ENCODE results near the gene PIR. TPM values are rescaled to one million over a fixed set of nuclear protein-coding genes. Genes with fewer than 3 reads are reported as not detected.

The PIR gene
- total and polyA plus RNA-seq, 2 donors (not counting 3 experiments of a cell fraction or from before 2014, with no cell fraction given): 89.0 to 108 TPM

GRCh38 chrX:15405846-15406245 is 87.3 kb downstream of the PIR start:
- FAIRE-seq (no peak), DNase-seq (ENCODE audit: low read depth, low spot score) (no peak)
- dilution Hi-C loops (cut with MboI; ENCODE audit: extremely low pct_ligation_motif_present, low sequenced_read_pairs): no loop called here
- Histone ChIP-seq H3K9ac (replicated peaks; ENCODE audit: extremely low read depth, insufficient read depth, low read length) (no peak overlapping the region), H3K79me2 (ENCODE audit: control insufficient read depth, insufficient read depth, low read length) (no peaks in the 10 kb centered on the region), H3K27me3 (ENCODE audit: control insufficient read depth in 2 of 2, insufficient read depth in 2 of 2, low read length in 2 of 2) (no peaks in the 10 kb centered on the region), H2AFZ (ENCODE audit: low read depth, low read length) (no peak overlapping the region), H4K20me1 (replicated peaks; ENCODE audit: control insufficient read depth, extremely low read depth, insufficient read depth, low read length) (no peaks in the 10 kb centered on the region), H3K4me3 (replicated peaks in 1 of 3; ENCODE audit: insufficient read depth in 1 of 3, low read depth in 1 of 3, low read length in 3 of 3) (no peak overlapping the region), H3K9me1 (replicated peaks; ENCODE audit: control insufficient read depth, extremely low read depth, insufficient read depth, low read length) (no peaks in the 10 kb centered on the region), H3K27ac (ENCODE audit: insufficient read depth, low read depth, low read length) (no peak overlapping the region), H3K4me1 (ENCODE audit: control insufficient read depth, extremely low read depth, insufficient read depth, low read length) (peaks cover 9% of the 10 kb centered on the region), H3K36me3 (ENCODE audit: control insufficient read depth in 2 of 2, extremely low read depth in 1 of 2, insufficient read depth in 2 of 2, low read length in 2 of 2) (peaks cover 0 to 2% of the 10 kb centered on the region in 2 experiments), H3K9me3 (replicated peaks; ENCODE audit: control insufficient read depth, insufficient read depth, low read length) (no peaks in the 10 kb centered on the region), H3K4me2 (ENCODE audit: insufficient read depth, low read length) (no peak overlapping the region)
- ChIA-PET POLR2A (no interaction called here), CTCF (no interaction called here)
- BruUV-seq (replicated peaks): no TSS peak
- no peak for TF ChIP-seq CTCF (IDR thresholded peaks at IDR 0.05; ENCODE audit: extremely low read depth in 1 of 2, insufficient read depth in 1 of 2, low read depth in 1 of 2, low read length in 2 of 2)
- no peak for TF ChIP-seq EZH2 (IDR thresholded peaks at IDR 0.05; ENCODE audit: borderline replicate concordance, low read depth, low read length, severe bottlenecking)
- TF ChIP-seq POLR2AphosphoS5 (IDR thresholded peaks at IDR 0.05; ENCODE audit: insufficient read depth, low read depth, low read length): no peak
- no peak for TF ChIP-seq POLR2A (IDR thresholded peaks at IDR 0.05; ENCODE audit: low read depth, low read length)
- TF ChIP-seq MYC (IDR thresholded peaks at IDR 0.05; ENCODE audit: low read depth, low read length): no peak
- no peak for TF ChIP-seq GATA2 (IDR thresholded peaks at IDR 0.05; ENCODE audit: insufficient read depth, insufficient read length, low read depth, low read length)
- no peak for TF ChIP-seq FOS (IDR thresholded peaks at IDR 0.05; ENCODE audit: borderline replicate concordance, insufficient read depth, low read length)
- TF ChIP-seq JUN (IDR thresholded peaks at IDR 0.05; ENCODE audit: borderline replicate concordance, insufficient read depth, insufficient read length, low read depth): no peak
- no peak for TF ChIP-seq MAX (IDR thresholded peaks at IDR 0.05; ENCODE audit: insufficient read depth, insufficient read length)
- intact Hi-C loops (cut with micrococcal nuclease): no loop called here
